Measurements from ENCODE around the gene FAM156B.
"Not testable (repeated sequence)": the region's sequence is repeated elsewhere in the genome, so short reads cannot be mapped to it uniquely, and the experiment has no call there.

Gene FAM156B, protein sequence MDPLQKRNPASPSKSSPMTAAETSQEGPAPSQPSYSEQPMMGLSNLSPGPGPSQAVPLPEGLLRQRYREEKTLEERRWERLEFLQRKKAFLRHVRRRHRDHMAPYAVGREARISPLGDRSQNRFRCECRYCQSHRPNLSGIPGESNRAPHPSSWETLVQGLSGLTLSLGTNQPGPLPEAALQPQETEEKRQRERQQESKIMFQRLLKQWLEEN

DNA sequence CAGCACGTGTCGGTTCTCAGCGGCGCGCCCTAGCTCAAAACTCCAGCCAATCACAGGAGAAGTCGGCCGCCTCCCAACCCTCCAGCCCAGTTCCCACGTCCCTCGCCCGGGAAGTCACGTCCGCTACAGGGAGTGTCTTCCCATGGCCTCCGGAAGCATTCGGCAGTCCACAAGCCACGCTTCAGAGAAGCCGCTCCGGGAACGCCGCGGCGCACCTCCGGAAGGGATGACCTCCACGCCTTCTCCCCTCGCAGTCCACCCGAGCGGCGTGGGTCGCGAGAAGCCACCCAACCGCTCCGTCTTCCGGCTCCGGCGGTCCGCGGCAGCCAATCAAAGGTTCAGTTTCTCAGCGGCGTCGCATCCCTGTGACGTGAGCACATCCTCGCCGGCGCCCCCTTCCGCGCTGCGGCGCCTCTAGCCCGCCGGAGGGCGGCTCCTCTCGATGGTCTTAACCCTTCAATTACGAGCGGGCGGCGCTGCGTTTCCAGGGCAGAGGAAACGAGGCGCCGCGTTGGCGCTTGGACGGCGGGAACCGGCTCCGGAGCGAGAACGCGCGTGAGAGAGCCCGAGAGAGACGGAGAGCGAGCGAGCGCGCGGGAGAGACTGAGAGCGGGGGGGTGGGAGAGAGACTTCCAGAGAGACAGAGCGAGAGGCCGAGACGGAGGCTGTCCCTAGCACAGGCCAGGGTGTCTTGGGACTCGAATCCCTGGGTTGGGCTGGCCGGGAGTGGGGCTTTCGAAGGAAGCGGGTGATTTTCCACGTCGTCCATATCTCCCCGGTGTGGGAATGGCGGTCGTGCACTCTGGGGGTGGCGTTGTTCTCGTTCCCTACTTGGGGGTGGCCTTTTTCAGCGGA is at the start of gene FAM156B:
Gene FAM156B, plus strand, starts transcription at position 476 of the 855 bp plus-strand sequence. CDS start 9,896 bp downstream, outside the sequence.
- not testable (repeated sequence) for H3K9me3 ChIP-seq (ENCODE audit: low read length); H3K4me1 ChIP-seq (ENCODE audit: insufficient read depth, low read length); H3K27me3 ChIP-seq (ENCODE audit: control insufficient read depth in 1 of 2, insufficient read depth in 2 of 2, low read length in 2 of 2); H3K27ac ChIP-seq (ENCODE audit: low read depth, low read length); H3K9ac ChIP-seq (ENCODE audit: low read length); H3K4me3 ChIP-seq (ENCODE audit: low read depth in 1 of 2, low read length in 2 of 2); H3K36me3 ChIP-seq (ENCODE audit: insufficient read depth, low read length)

DNA sequence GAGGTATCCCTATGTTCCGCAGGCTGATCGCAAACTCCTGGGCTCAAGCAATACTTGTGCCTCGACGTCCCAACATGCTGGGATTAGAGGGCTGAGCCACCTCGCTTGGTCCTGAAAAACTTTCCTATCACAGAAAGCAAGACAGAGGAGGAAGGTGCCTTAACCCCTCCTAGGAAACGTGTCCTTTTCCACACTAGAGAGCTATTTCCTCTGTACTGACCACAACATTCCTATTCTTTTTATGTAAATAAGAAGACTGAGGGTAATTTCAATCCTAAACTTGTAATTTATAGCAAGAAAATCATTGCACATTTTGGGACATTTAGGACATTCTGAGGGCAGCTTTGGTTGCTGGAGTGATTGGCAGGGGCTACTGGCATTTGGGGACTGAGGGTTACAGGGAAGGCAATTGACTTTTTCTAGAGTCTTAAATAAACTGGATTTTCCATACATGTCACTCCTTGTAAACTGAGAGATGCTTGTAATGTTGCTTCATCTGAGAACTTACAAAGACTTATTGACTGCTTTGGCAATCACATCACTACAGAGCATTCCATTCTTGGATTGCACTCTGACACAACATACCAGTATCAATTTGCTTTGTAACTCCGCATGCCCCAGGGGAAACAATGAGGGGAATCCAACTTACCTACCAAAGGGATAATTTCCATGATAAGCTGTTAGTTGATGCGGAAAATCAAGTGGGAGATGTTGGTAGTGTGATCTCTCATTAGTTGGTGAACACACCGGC is 44.8 kb upstream of the FAM156B start:
- Histone ChIP-seq H3K4me1 (ENCODE audit: insufficient read depth, low read length) (no peaks in the 10 kb centered on the region), H3K9me3 (ENCODE audit: low read length) (no peaks in the 10 kb centered on the region), H3K4me3 (ENCODE audit: low read depth in 1 of 2, low read length in 2 of 2) (no peak overlapping the region), H3K36me3 (ENCODE audit: insufficient read depth, low read length) (no peaks in the 10 kb centered on the region), H3K27ac (ENCODE audit: low read depth, low read length) (no peak overlapping the region), H3K27me3 (ENCODE audit: control insufficient read depth in 1 of 2, insufficient read depth in 2 of 2, low read length in 2 of 2) (peaks cover 0 to 12% of the 10 kb centered on the region in 2 donors), H3K9ac (ENCODE audit: low read length) (no peak overlapping the region)

DNA sequence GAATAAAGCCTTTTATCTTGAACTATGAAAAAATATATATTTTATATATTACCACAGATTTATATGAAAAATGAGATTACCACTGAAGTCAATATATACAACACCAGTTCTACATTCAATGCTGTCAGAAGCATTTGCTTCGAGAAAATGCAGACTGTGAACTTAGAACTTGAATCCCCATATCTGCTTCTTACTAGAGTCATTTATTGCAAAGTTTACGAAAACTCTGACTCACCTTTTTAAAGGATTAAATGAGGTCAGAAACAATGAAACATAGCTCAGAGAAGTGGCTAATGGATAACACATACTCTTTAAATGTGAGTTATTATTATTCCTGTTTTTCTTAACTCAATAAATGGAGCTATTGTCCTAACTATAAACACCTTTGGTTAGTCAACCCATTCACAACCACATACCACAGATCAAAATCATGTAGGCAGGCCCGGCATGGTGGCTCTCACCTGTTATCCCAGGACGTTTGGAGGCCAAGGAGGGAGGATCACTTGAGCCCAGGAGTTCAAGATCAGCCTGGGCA is 40.1 kb upstream of the FAM156B start:
- H3K27ac ChIP-seq (ENCODE audit: low read depth, low read length); H3K9ac ChIP-seq (ENCODE audit: low read length); H3K9me3 ChIP-seq (ENCODE audit: low read length); H3K36me3 ChIP-seq (ENCODE audit: insufficient read depth, low read length); H3K4me3 ChIP-seq (ENCODE audit: low read depth in 1 of 2, low read length in 2 of 2); H3K4me1 ChIP-seq (ENCODE audit: insufficient read depth, low read length): not testable (repeated sequence)
- H3K27me3 ChIP-seq (ENCODE audit: control insufficient read depth in 1 of 2, insufficient read depth in 2 of 2, low read length in 2 of 2), result peaks cover 0 to 14% of the 10 kb centered on the region in 2 donors

DNA sequence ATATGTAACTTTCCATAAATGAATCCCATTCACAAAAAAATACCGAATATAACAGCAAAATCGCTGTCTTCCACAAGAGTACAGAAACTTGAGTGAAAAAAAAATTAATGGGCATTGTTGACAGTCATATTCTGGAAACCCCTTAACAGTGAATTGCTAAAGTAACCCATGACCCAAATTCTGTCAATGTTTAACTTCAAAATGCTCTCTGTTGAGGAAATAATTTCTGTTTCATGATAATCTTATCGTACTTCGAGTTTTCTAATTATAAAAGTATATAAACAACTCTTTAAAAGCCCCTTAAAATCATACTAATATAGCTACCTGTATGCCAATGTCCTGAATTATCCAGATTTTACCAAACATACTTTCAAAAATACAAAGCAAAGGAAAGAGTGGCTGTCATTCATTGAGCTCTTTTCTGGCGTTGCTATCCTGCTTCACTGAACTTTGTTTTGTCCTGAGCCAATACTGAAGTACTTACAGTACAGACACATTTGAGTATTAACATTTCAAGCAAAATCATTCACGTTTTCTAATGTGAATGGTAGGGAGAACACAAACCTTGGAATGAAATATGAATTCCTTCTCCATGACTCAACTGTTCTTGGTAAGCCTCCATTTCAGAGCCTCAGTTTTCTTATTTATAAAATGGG is 31.7 kb upstream of the FAM156B start:
- H3K27me3 ChIP-seq (ENCODE audit: control insufficient read depth in 1 of 2, insufficient read depth in 2 of 2, low read length in 2 of 2), result peaks cover 0 to 7% of the 10 kb centered on the region in 2 donors
- H3K27ac ChIP-seq (ENCODE audit: low read depth, low read length), result no peak overlapping the region
- no peaks in the 10 kb centered on the region for H3K9me3 ChIP-seq (ENCODE audit: low read length)
- no peaks in the 10 kb centered on the region for H3K36me3 ChIP-seq (ENCODE audit: insufficient read depth, low read length)
- no peak overlapping the region for H3K4me3 ChIP-seq (ENCODE audit: low read depth in 1 of 2, low read length in 2 of 2)
- H3K9ac ChIP-seq (ENCODE audit: low read length), result no peak overlapping the region
- H3K4me1 ChIP-seq (ENCODE audit: insufficient read depth, low read length), result no peaks in the 10 kb centered on the region

DNA sequence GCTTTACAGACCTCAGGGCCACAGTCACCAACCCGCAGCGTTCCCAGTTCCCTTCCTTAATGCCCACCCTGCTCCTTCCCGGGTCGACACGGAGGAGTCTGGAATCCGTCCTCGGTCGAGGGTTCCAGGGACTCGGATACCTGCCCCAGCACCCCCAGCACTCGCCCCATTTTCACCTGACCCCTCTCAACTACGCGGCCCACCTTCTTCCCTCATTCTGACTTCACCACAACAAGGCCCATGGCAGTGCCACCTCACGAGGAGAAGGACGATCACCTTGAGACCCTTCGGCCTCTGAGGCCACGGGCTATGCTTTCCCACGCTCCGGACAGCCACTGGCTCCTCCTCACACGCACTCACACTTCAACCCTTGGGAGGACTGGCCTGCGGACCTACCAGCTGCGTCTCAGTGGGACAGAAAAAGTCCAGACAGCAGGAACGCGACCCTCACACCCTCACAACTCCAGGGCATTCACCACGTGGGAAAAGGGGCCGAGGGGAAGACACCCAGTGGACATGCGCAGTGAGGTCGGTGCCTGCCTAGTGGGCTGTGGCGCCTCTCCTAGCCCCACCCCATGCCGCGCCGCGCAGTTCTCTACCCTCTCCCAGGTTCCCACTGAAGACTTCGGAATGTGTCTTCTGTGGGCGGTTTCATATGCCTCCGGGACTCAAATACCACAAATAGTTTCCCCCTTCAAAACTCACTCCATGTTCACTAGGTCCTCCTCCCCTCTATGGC is 29.4 kb upstream of the FAM156B start, which contains the start of gene XAGE3:
Gene XAGE3, minus strand, starts transcription at position 474 of the 739 bp plus-strand sequence. CDS start 950 bp downstream, outside the sequence.
- no peaks in the 10 kb centered on the region for H3K4me1 ChIP-seq (ENCODE audit: insufficient read depth, low read length)
- no peak within 1 kb of the TSS for H3K27ac ChIP-seq (ENCODE audit: low read depth, low read length)
- H3K4me3 ChIP-seq (ENCODE audit: low read depth in 1 of 2, low read length in 2 of 2), result no peak within 1 kb of the TSS
- H3K36me3 ChIP-seq (ENCODE audit: insufficient read depth, low read length), result no peaks in the 10 kb centered on the region
- H3K27me3 ChIP-seq (ENCODE audit: control insufficient read depth in 1 of 2, insufficient read depth in 2 of 2, low read length in 2 of 2), result peaks cover 0 to 8% of the 10 kb centered on the region in 2 donors
- no peaks in the 10 kb centered on the region for H3K9me3 ChIP-seq (ENCODE audit: low read length)
- H3K9ac ChIP-seq (ENCODE audit: low read length), result no peak within 1 kb of the TSS

DNA sequence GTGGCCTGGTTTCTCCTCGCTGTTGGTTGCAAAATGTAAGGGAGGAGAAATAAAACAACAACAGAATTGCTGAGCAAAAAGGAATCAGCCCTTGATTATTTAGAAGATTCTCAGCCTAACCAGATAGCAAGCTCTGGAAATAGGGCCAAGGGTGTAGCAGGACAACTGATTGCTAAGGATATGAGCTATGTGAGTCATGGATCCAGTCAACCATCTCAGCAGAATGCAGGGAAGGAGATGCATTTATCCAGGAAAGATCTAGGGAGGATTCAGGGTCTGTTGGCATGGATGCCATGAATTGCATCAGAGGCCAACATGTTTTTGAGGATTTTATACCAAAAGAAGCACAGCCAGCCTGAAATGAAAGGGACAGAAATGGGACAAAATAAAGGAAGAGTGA is 27.1 kb upstream of the FAM156B start:
- H3K9ac ChIP-seq (ENCODE audit: low read length), result no peak overlapping the region
- no peak overlapping the region for H3K4me3 ChIP-seq (ENCODE audit: low read depth in 1 of 2, low read length in 2 of 2)
- no peak overlapping the region for H3K27ac ChIP-seq (ENCODE audit: low read depth, low read length)
- H3K9me3 ChIP-seq (ENCODE audit: low read length), result no peaks in the 10 kb centered on the region
- H3K4me1 ChIP-seq (ENCODE audit: insufficient read depth, low read length), result no peaks in the 10 kb centered on the region
- H3K36me3 ChIP-seq (ENCODE audit: insufficient read depth, low read length), result no peaks in the 10 kb centered on the region
- peaks cover 0 to 12% of the 10 kb centered on the region in 2 donors for H3K27me3 ChIP-seq (ENCODE audit: control insufficient read depth in 1 of 2, insufficient read depth in 2 of 2, low read length in 2 of 2)

DNA sequence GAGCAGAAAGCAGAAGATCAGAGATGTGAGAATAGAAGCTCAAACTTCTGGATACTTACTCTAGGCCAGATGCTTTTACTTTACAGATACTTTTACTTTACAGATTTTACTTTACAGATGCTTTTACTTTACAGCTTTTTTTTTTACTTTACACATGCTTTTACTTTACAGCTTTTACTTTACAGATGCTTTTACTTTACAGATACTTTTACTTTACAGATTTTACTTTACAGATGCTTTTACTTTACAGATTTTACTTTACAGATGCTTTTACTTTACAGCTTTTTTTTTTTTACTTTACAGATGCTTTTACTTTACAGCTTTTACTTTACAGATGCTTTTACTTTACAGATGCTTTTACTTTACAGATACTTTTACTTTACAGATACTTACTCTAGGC is 23.3 kb upstream of the FAM156B start:
- not testable (repeated sequence) for H3K27ac ChIP-seq (ENCODE audit: low read depth, low read length); H3K4me3 ChIP-seq (ENCODE audit: low read depth in 1 of 2, low read length in 2 of 2); H3K9me3 ChIP-seq (ENCODE audit: low read length); H3K9ac ChIP-seq (ENCODE audit: low read length); H3K4me1 ChIP-seq (ENCODE audit: insufficient read depth, low read length); H3K36me3 ChIP-seq (ENCODE audit: insufficient read depth, low read length)
- H3K27me3 ChIP-seq (ENCODE audit: control insufficient read depth in 1 of 2, insufficient read depth in 2 of 2, low read length in 2 of 2), result peaks cover 0 to 12% of the 10 kb centered on the region in 2 donors

DNA sequence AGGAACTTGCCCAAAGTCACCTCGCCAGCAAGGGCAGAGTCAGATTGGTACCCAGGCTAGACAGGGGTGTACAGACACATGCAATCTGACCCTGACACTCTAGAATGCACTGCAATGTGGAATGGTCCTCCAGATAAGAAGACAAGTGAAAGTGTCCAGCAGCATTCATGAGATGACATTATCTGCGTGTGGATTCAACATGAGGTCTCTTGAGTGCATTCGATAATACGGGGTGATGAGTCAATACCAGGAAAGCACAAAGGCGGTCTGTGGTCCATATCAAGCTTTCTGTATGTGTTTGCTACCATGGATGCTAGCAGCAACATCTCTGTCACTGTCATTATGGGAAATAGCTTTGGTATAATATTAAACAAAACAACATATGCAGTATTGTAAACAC is 22.5 kb upstream of the FAM156B start:
- no peak overlapping the region for H3K27ac ChIP-seq (ENCODE audit: low read depth, low read length)
- H3K9me3 ChIP-seq (ENCODE audit: low read length), result no peaks in the 10 kb centered on the region
- peaks cover 0 to 12% of the 10 kb centered on the region in 2 donors for H3K27me3 ChIP-seq (ENCODE audit: control insufficient read depth in 1 of 2, insufficient read depth in 2 of 2, low read length in 2 of 2)
- H3K9ac ChIP-seq (ENCODE audit: low read length), result no peak overlapping the region
- no peaks in the 10 kb centered on the region for H3K36me3 ChIP-seq (ENCODE audit: insufficient read depth, low read length)
- H3K4me3 ChIP-seq (ENCODE audit: low read depth in 1 of 2, low read length in 2 of 2), result no peak overlapping the region
- H3K4me1 ChIP-seq (ENCODE audit: insufficient read depth, low read length), result no peaks in the 10 kb centered on the region

DNA sequence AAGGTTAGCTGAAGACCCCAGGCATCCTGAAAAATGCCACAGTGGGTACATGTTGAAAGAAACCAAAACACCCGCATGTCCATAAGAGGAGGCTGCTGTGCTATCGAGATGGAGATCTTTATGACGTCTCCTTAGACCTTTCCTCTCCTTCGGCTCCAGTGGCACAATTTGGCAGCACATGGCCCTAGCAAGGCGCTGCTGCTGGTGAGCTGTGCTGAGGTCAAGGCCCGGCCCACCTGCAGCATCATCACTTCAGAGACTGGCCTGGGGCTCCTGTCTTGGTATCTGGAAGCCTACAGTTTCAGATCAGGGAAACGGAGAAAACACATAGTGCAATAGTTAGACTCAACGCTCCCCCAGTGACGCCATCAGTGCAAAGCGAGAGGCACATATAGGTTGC is 21.7 kb upstream of the FAM156B start:
- not testable (repeated sequence) for H3K4me1 ChIP-seq (ENCODE audit: insufficient read depth, low read length); H3K36me3 ChIP-seq (ENCODE audit: insufficient read depth, low read length); H3K9ac ChIP-seq (ENCODE audit: low read length); H3K27ac ChIP-seq (ENCODE audit: low read depth, low read length); H3K9me3 ChIP-seq (ENCODE audit: low read length); H3K4me3 ChIP-seq (ENCODE audit: low read depth in 1 of 2, low read length in 2 of 2)
- peaks cover 0 to 12% of the 10 kb centered on the region in 2 donors for H3K27me3 ChIP-seq (ENCODE audit: control insufficient read depth in 1 of 2, insufficient read depth in 2 of 2, low read length in 2 of 2)

DNA sequence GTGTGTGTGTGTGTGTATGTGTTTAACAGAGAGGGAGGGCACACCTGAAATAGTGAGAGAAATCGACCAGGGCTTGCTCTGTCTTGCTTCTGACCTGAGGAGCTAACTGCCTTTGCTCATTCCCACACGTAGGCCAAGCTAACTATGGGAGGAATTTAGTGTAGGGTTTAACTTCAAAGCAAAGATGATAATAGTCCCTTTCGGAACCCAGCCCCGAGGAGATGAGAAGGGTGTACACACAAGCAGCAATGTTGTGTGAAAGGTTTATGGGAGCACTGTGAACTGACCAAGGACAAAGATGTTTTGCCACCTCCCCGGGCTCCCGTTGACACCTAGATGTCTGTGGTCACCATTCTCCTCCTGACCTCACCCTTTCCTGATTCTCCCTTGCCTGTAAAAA is 20.7 kb upstream of the FAM156B start:
- H3K4me3 ChIP-seq (ENCODE audit: low read depth in 1 of 2, low read length in 2 of 2); H3K4me1 ChIP-seq (ENCODE audit: insufficient read depth, low read length); H3K9me3 ChIP-seq (ENCODE audit: low read length); H3K27ac ChIP-seq (ENCODE audit: low read depth, low read length); H3K9ac ChIP-seq (ENCODE audit: low read length); H3K36me3 ChIP-seq (ENCODE audit: insufficient read depth, low read length): not testable (repeated sequence)
- peaks cover 0 to 12% of the 10 kb centered on the region in 2 donors for H3K27me3 ChIP-seq (ENCODE audit: control insufficient read depth in 1 of 2, insufficient read depth in 2 of 2, low read length in 2 of 2)
